SK-N-SH (cell line): ENCODE measurements around the gene ZNF236. TPM values are rescaled to one million over a fixed set of nuclear protein-coding genes. Genes with fewer than 3 reads are reported as not detected.

Experiments used
- CTCF ChIA-PET: fragments of 300-600, 350-600 bp; formaldehyde crosslinking; extraction: SDS; loops from one replicate; lab custom pipeline; 2021; lab: Yijun Ruan, JAX
- POLR2A ChIA-PET: fragments of 350-600 bp; sonication (Branson Sonifier 250); formaldehyde crosslinking; extraction: SDS; loops from one replicate; lab custom pipeline; 2020; ENCODE audit warnings: antibody characterized with exemption, inconsistent platforms; lab: Yijun Ruan, JAX
- DNase-seq: peaks from one replicate; pipeline ENCODE4 v3.0.0; 2012
- H2AFZ ChIP-seq: fragments of 200-600 bp; sonication (generic); 2 replicates; pipeline ENCODE4 v1.8.1; 2016; ENCODE audit warnings: antibody characterized with exemption, mild to moderate bottlenecking, low read depth
- H3F3A ChIP-seq: fragments of 200-600 bp; sonication (generic); replicated peaks from 2 replicates; pipeline ENCODE3; 2016; ENCODE audit warnings: antibody characterized with exemption, mild to moderate bottlenecking; ENCODE audit not compliant: insufficient read depth
- H3K27ac ChIP-seq, 2 experiments: fragments of 200-500 bp in 1 of 2; fragments of 200-600 bp in 1 of 2; sonication (Bioruptor generic) in 1 of 2; sonication (generic), shearing (Covaris generic) in 1 of 2; 2 replicates each; pipeline versions ENCODE4 v1.5.1 to v1.6.1; 2014 to 2016; ENCODE audit warnings: low read depth in 2 of 2, inconsistent platforms in 1 of 2, low read length in 1 of 2, mild to moderate bottlenecking in 1 of 2, mixed read lengths in 1 of 2
- H3K27me3 ChIP-seq: fragments of 200-600 bp; sonication (generic), shearing (Covaris generic); 2 replicates; pipeline ENCODE4 v1.6.1; 2016; ENCODE audit warnings: mixed run types; ENCODE audit not compliant: insufficient read depth
- H3K36me3 ChIP-seq, 2 experiments: fragments of 200-500 bp in 1 of 2; fragments of 200-600 bp in 1 of 2; sonication (Bioruptor generic) in 1 of 2; sonication (generic) in 1 of 2; replicated peaks in 1 of 2; 2 replicates each; pipeline versions ENCODE3 to v1.5.1; 2014 to 2016; ENCODE audit warnings: low read length in 1 of 2, mild to moderate bottlenecking in 1 of 2; ENCODE audit not compliant: insufficient read depth in 2 of 2, control insufficient read depth in 1 of 2
- H3K4me1 ChIP-seq, 2 experiments: fragments of 200-500 bp in 1 of 2; fragments of 200-600 bp in 1 of 2; sonication (Bioruptor generic) in 1 of 2; sonication (generic), shearing (Covaris generic) in 1 of 2; 2 replicates each; pipeline versions ENCODE4 v1.5.1 to v1.6.1; 2014 to 2016; ENCODE audit warnings: low read depth in 1 of 2, low read length in 1 of 2, mixed run types in 1 of 2; ENCODE audit not compliant: insufficient read depth in 2 of 2, control insufficient read depth in 1 of 2
- H3K4me2 ChIP-seq: fragments of 200-600 bp; sonication (generic), shearing (Covaris generic); 2 replicates; pipeline ENCODE4 v1.6.1; 2017; ENCODE audit warnings: mixed run types
- H3K4me3 ChIP-seq, 2 experiments: fragments of 200-500 bp in 1 of 2; fragments of 200-600 bp in 1 of 2; sonication (Bioruptor generic) in 1 of 2; sonication (generic), shearing (Covaris generic) in 1 of 2; 2 replicates each; pipeline versions ENCODE4 v1.5.1 to v1.8.1; 2014 to 2016; ENCODE audit warnings: low read depth in 2 of 2, inconsistent platforms in 1 of 2, low read length in 1 of 2, mild to moderate bottlenecking in 1 of 2, mixed read lengths in 1 of 2, moderate library complexity in 1 of 2
- H3K79me2 ChIP-seq: fragments of 200-600 bp; sonication (generic); 2 replicates; pipeline ENCODE4 v1.8.1; 2017; ENCODE audit warnings: mild to moderate bottlenecking; ENCODE audit not compliant: insufficient read depth
- H3K9ac ChIP-seq: fragments of 200-600 bp; sonication (generic); 2 replicates; pipeline ENCODE4 v1.6.1; 2017; ENCODE audit warnings: mixed run types
- H3K9me2 ChIP-seq: fragments of 200-600 bp; sonication (generic); 2 replicates; pipeline ENCODE4 v1.6.1; 2017; ENCODE audit warnings: mixed run types
- H3K9me3 ChIP-seq: fragments of 200-600 bp; sonication (generic); 2 replicates; pipeline ENCODE4 v1.6.1; 2017; ENCODE audit warnings: mixed run types, mild to moderate bottlenecking, moderate library complexity
- H4K20me1 ChIP-seq: fragments of 200-600 bp; sonication (generic); 2 replicates; pipeline ENCODE4 v1.6.1; 2017; ENCODE audit warnings: mild to moderate bottlenecking, mixed run types; ENCODE audit not compliant: insufficient read depth
- CHD2 ChIP-seq: fragments of 150-350 bp; IDR thresholded peaks from 2 replicates; pipeline ENCODE4 v1.6.1; 2018; ENCODE audit warnings: low read length; ENCODE audit not compliant: partially characterized antibody
- FOSL2 ChIP-seq: IDR thresholded peaks from 2 replicates; pipeline ENCODE4 v1.4.0; 2012; ENCODE audit warnings: low read depth, mild to moderate bottlenecking, moderate library complexity, borderline replicate concordance
- GATA2 ChIP-seq: sonication (generic); formaldehyde crosslinking; IDR thresholded peaks from 2 replicates; pipeline ENCODE4 v1.5.0; 2020; ENCODE audit warnings: mild to moderate bottlenecking, missing genetic modification reagents
- JUND ChIP-seq: IDR thresholded peaks from 2 replicates; pipeline ENCODE4 v1.4.0; 2012
- MEF2A ChIP-seq: IDR thresholded peaks from 2 replicates; pipeline ENCODE4 v1.4.0; 2012; ENCODE audit warnings: low read depth, borderline replicate concordance
- NFIC ChIP-seq: IDR thresholded peaks from 2 replicates; pipeline ENCODE4 v1.4.0; 2012; ENCODE audit warnings: borderline replicate concordance
- RAD21 ChIP-seq: IDR thresholded peaks from 2 replicates; pipeline ENCODE4 v1.6.1; 2012; ENCODE audit warnings: mild to moderate bottlenecking, low read length
- RCOR1 ChIP-seq: fragments of 150-350 bp; IDR thresholded peaks from 2 replicates; pipeline ENCODE4 v1.6.1; 2017; ENCODE audit warnings: antibody characterized with exemption, low read length
- SIN3A ChIP-seq: IDR thresholded peaks from 2 replicates; pipeline ENCODE4 v1.6.1; 2012; ENCODE audit warnings: low read depth, mild to moderate bottlenecking, low read length, moderate library complexity, borderline replicate concordance
- TAF1 ChIP-seq: IDR thresholded peaks from 2 replicates; pipeline ENCODE4 v1.6.1; 2012; ENCODE audit warnings: low read depth, mild to moderate bottlenecking, low read length, moderate library complexity, borderline replicate concordance
- TEAD4 ChIP-seq: IDR thresholded peaks from 2 replicates; pipeline ENCODE4 v1.4.0; 2012; ENCODE audit warnings: mild to moderate bottlenecking, borderline replicate concordance; ENCODE audit not compliant: insufficient read depth
- YY1 ChIP-seq: IDR thresholded peaks from 2 replicates; pipeline ENCODE4 v1.4.0; 2012; ENCODE audit warnings: low read depth, mild to moderate bottlenecking
- WGBS: methylation state at CpG from one replicate; pipeline ENCODE4 v1.1.6; 2017; ENCODE audit warnings: low lambda C conversion rate; 5-methylcytosine and 5-hydroxymethylcytosine counted together
- polyA plus RNA-seq, 3 experiments: library from polyadenylated mRNA; depleted of rRNA; stranded (reverse); fragments of >200 nt; gene quantifications; 2 replicates each; pipeline ENCODE4 v1.2.3, GENCODE V29; 2012
- TF ChIP-seq, protein P1 (sequence below): IDR thresholded peaks from 2 replicates; pipeline ENCODE4 v1.4.0; 2012; ENCODE audit warnings: low read depth, borderline replicate concordance
- TF ChIP-seq, protein P2 (sequence below): IDR thresholded peaks from 2 replicates; pipeline ENCODE4 v1.4.0; 2012; ENCODE audit warnings: low read depth
- TF ChIP-seq, protein P3 (sequence below): IDR thresholded peaks from 2 replicates; pipeline ENCODE4; 2012

Gene ZNF236
- polyA plus RNA-seq, 1 of the 3 experiments (the other 2 are of a cell fraction), result 4.2 TPM

GRCh38 chr18:76927223-76927725 is 104.9 kb downstream of the ZNF236 start (continued):
- TF ChIP-seq, protein P1, sequence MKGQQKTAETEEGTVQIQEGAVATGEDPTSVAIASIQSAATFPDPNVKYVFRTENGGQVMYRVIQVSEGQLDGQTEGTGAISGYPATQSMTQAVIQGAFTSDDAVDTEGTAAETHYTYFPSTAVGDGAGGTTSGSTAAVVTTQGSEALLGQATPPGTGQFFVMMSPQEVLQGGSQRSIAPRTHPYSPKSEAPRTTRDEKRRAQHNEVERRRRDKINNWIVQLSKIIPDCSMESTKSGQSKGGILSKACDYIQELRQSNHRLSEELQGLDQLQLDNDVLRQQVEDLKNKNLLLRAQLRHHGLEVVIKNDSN, result no peak
- TF ChIP-seq FOSL2 (no peak), MEF2A (no peak), RCOR1 (no peak), JUND (no peak), GATA2 (CRISPR knock-in tag) (no peak), SIN3A (no peak)

- H3K79me2 ChIP-seq, result no peaks in the 10 kb centered on the region
- 94% methylated on average over 9 of the region's 9 CpGs for WGBS
- H3F3A ChIP-seq, result no peaks in the 10 kb centered on the region
- no peaks in the 10 kb centered on the region for H3K4me1 ChIP-seq
- peaks cover 36 to 70% of the 10 kb centered on the region in 2 experiments for H3K36me3 ChIP-seq
- ChIA-PET CTCF (interaction anchor here (0.7 to 1.6 kb wide), 2 partner anchors 52 to 55 kb away, joined by 4 to 7 read pairs; no protein-coding TSS in a partner anchor), POLR2A (no interaction called here)
- no peaks in the 10 kb centered on the region for H3K9me2 ChIP-seq
- no peak for DNase-seq
- H3K27ac ChIP-seq, result no peak overlapping the region
- TF ChIP-seq TAF1 (no peak), YY1 (no peak), RAD21 (no peak), TEAD4 (no peak), GATA2 (CRISPR knock-in tag) (no peak), CHD2 (no peak), RCOR1 (no peak), NFIC (no peak), SIN3A (no peak)
- TF ChIP-seq, protein P2, sequence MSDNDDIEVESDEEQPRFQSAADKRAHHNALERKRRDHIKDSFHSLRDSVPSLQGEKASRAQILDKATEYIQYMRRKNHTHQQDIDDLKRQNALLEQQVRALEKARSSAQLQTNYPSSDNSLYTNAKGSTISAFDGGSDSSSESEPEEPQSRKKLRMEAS, result no peak
- TF ChIP-seq, protein P3, sequence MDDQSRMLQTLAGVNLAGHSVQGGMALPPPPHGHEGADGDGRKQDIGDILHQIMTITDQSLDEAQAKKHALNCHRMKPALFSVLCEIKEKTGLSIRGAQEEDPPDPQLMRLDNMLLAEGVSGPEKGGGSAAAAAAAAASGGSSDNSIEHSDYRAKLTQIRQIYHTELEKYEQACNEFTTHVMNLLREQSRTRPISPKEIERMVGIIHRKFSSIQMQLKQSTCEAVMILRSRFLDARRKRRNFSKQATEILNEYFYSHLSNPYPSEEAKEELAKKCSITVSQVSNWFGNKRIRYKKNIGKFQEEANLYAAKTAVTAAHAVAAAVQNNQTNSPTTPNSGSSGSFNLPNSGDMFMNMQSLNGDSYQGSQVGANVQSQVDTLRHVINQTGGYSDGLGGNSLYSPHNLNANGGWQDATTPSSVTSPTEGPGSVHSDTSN, result no peak
- no peak overlapping the region for H3K4me3 ChIP-seq
- no peaks in the 10 kb centered on the region for H3K27me3 ChIP-seq
- no peak overlapping the region for H2AFZ ChIP-seq
- no peaks in the 10 kb centered on the region for H4K20me1 ChIP-seq
- H3K4me2 ChIP-seq, result no peak overlapping the region
- H3K9ac ChIP-seq, result no peak overlapping the region
- no peaks in the 10 kb centered on the region for H3K9me3 ChIP-seq
Measured at GRCh38 chr18:76928179-76928868, 106.0 kb downstream of the ZNF236 start.
